IMR-90 (cell line): ENCODE measurements around the gene MRS2. TPM values are rescaled to one million over a fixed set of nuclear protein-coding genes. Genes with fewer than 3 reads are reported as not detected.

Experiments
- ATAC-seq: fragments of 200-7000 bp; cut with Tn5 transposase; 2 replicates; pipeline ENCODE4 v1.9.1; 2020; ENCODE audit warnings: low read depth, mild to moderate bottlenecking, moderate library complexity
- BruUV-seq: library from RNA; stranded (reverse); fragments of 400-500 nt; replicated peaks from 2 replicates; lab custom pipeline; 2021; lab: Mats Ljungman, UMichigan
- CTCF ChIA-PET: fragments of 300-600 bp; formaldehyde crosslinking; extraction: SDS; loops from one replicate; lab custom pipeline; 2021; ENCODE audit warnings: antibody characterized with exemption; lab: Yijun Ruan, JAX
- POLR2A ChIA-PET: fragments of 300-600 bp; sonication (Branson Sonifier 250); formaldehyde crosslinking; loops from one replicate; lab custom pipeline; 2022; ENCODE audit warnings: antibody characterized with exemption; ENCODE audit not compliant: unreplicated experiment; lab: Charles Lee
- DNase-seq: peaks from one replicate; pipeline ENCODE4 v3.0.0; 2013
- H2AFZ ChIP-seq: replicated peaks from 2 replicates; pipeline ENCODE3; 2013; ENCODE audit warnings: low read length, mild to moderate bottlenecking; ENCODE audit not compliant: poor library complexity
- H2AK5ac ChIP-seq: 2 replicates; pipeline ENCODE4 v1.6.1; 2013; ENCODE audit warnings: low read depth, low read length, inconsistent platforms
- H2AK9ac ChIP-seq: replicated peaks from 2 replicates; pipeline ENCODE3; 2013; ENCODE audit warnings: mild to moderate bottlenecking, low read depth, low read length, moderate library complexity; ENCODE audit not compliant: poor library complexity
- H2BK120ac ChIP-seq: 2 replicates; pipeline ENCODE4 v1.6.1; 2013; ENCODE audit warnings: low read depth, low read length, inconsistent platforms
- H2BK15ac ChIP-seq: 3 replicates; pipeline ENCODE4 v1.6.1; 2013; ENCODE audit warnings: low read depth, low read length, inconsistent platforms
- H2BK20ac ChIP-seq: 2 replicates; pipeline ENCODE4 v1.6.1; 2013; ENCODE audit warnings: low read depth, mild to moderate bottlenecking, inconsistent platforms, low read length, moderate library complexity
- H2BK5ac ChIP-seq: 2 replicates; pipeline ENCODE4 v1.6.1; 2013; ENCODE audit warnings: mild to moderate bottlenecking, low read depth, low read length, inconsistent platforms; ENCODE audit not compliant: poor library complexity, severe bottlenecking
- H3K14ac ChIP-seq: replicated peaks from 2 replicates; pipeline ENCODE4 v1.6.1; 2013; ENCODE audit warnings: low read depth, low read length, inconsistent platforms
- H3K18ac ChIP-seq: 2 replicates; pipeline ENCODE4 v1.6.1; 2013; ENCODE audit warnings: low read depth, low read length, control low read depth
- H3K23ac ChIP-seq: 2 replicates; pipeline ENCODE4 v1.6.1; 2013; ENCODE audit warnings: low read depth, low read length, inconsistent platforms
- H3K27ac ChIP-seq: 2 replicates; pipeline ENCODE4 v1.5.1; 2013; ENCODE audit warnings: mild to moderate bottlenecking, control low read depth, low read length; ENCODE audit not compliant: insufficient read depth
- H3K27me3 ChIP-seq: 2 replicates; pipeline ENCODE4 v1.6.1; 2013; ENCODE audit warnings: low read length; ENCODE audit not compliant: control insufficient read depth, insufficient read depth
- H3K36me3 ChIP-seq: 2 replicates; pipeline ENCODE4 v1.6.1; 2013; ENCODE audit warnings: low read length, mixed read lengths; ENCODE audit not compliant: control insufficient read depth, insufficient read depth
- H3K4ac ChIP-seq: 2 replicates; pipeline ENCODE4 v1.6.1; 2013; ENCODE audit warnings: low read depth, low read length, inconsistent platforms
- H3K4me1 ChIP-seq: 2 replicates; pipeline ENCODE4 v1.6.1; 2013; ENCODE audit warnings: low read length, mixed read lengths; ENCODE audit not compliant: control insufficient read depth, insufficient read depth
- H3K4me2 ChIP-seq: 2 replicates; pipeline ENCODE4 v1.6.1; 2013; ENCODE audit warnings: low read depth, mild to moderate bottlenecking, control low read depth, low read length, moderate library complexity
- H3K4me3 ChIP-seq: 2 replicates; pipeline ENCODE4 v1.5.1; 2013; ENCODE audit warnings: low read depth, mild to moderate bottlenecking, control low read depth, low read length, moderate library complexity; ENCODE audit not compliant: insufficient read depth
- H3K56ac ChIP-seq: 2 replicates; pipeline ENCODE4 v1.6.1; 2013; ENCODE audit warnings: low read length, inconsistent platforms; ENCODE audit not compliant: insufficient read depth; ENCODE audit errors: extremely low read depth
- H3K79me1 ChIP-seq, 2 experiments: 2 replicates each; pipeline ENCODE4 v1.6.1; 2013; ENCODE audit warnings: low read length in 2 of 2, inconsistent platforms in 1 of 2, low read depth in 1 of 2
- H3K9ac ChIP-seq: 2 replicates; pipeline ENCODE4 v1.6.1; 2013; ENCODE audit warnings: low read depth, low read length, control low read depth
- H3K9me1 ChIP-seq: 2 replicates; pipeline ENCODE4 v1.6.1; 2013; ENCODE audit warnings: low read length, inconsistent platforms; ENCODE audit not compliant: insufficient read depth
- H3K9me3 ChIP-seq: 2 replicates; pipeline ENCODE4 v1.6.1; 2013; ENCODE audit warnings: low read length; ENCODE audit not compliant: control insufficient read depth, insufficient read depth
- H4K20me1 ChIP-seq: 2 replicates; pipeline ENCODE4 v1.6.1; 2013; ENCODE audit warnings: low read length, inconsistent platforms; ENCODE audit not compliant: insufficient read depth
- H4K5ac ChIP-seq: 2 replicates; pipeline ENCODE4 v1.6.1; 2013; ENCODE audit warnings: mild to moderate bottlenecking, low read depth, low read length, control low read depth
- H4K8ac ChIP-seq, 2 experiments: 2 replicates each; pipeline ENCODE4 v1.6.1; 2013; ENCODE audit warnings: low read depth in 2 of 2, low read length in 2 of 2, control low read depth in 1 of 2, inconsistent platforms in 1 of 2
- H4K91ac ChIP-seq: 2 replicates; pipeline ENCODE4 v1.6.1; 2013; ENCODE audit warnings: low read depth, low read length, inconsistent platforms; ENCODE audit not compliant: insufficient read depth
- CEBPB ChIP-seq: IDR thresholded peaks from 2 replicates; pipeline ENCODE4 v1.6.1; 2012; ENCODE audit warnings: low read depth, low read length, improper control_type of control experiment
- CHD1 ChIP-seq: IDR thresholded peaks from 2 replicates; pipeline ENCODE4 v1.6.1; 2012; ENCODE audit warnings: low read depth, low read length, improper control_type of control experiment
- CTCF ChIP-seq: conservative IDR thresholded peaks from 2 replicates; pipeline ENCODE4 v1.5.1; 2012; ENCODE audit warnings: mild to moderate bottlenecking, low read depth, low read length, improper control_type of control experiment
- ELK1 ChIP-seq: fragments of 150-350 bp; IDR thresholded peaks from 2 replicates; pipeline ENCODE4 v1.6.1; 2016; ENCODE audit warnings: low read depth, mild to moderate bottlenecking, low read length, moderate library complexity, borderline replicate concordance
- MAFK ChIP-seq: IDR thresholded peaks from 2 replicates; pipeline ENCODE4 v1.6.1; 2012; ENCODE audit warnings: low read depth, low read length, improper control_type of control experiment
- MAZ ChIP-seq: IDR thresholded peaks from 2 replicates; pipeline ENCODE4 v1.6.1; 2012; ENCODE audit warnings: low read depth, mild to moderate bottlenecking, low read length, improper control_type of control experiment, moderate library complexity, borderline replicate concordance
- MXI1 ChIP-seq: IDR thresholded peaks from 2 replicates; pipeline ENCODE4 v1.6.1; 2012; ENCODE audit warnings: low read depth, mild to moderate bottlenecking, low read length, moderate library complexity, borderline replicate concordance
- NFE2L2 ChIP-seq: fragments of 150-350 bp; IDR thresholded peaks from 2 replicates; pipeline ENCODE4 v1.6.1; 2016; ENCODE audit warnings: low read depth, mild to moderate bottlenecking, low read length
- POLR2A ChIP-seq: IDR thresholded peaks from 2 replicates; pipeline ENCODE4 v1.6.1; 2012; ENCODE audit warnings: mild to moderate bottlenecking, low read depth, low read length
- RCOR1 ChIP-seq: IDR thresholded peaks from 2 replicates; pipeline ENCODE4 v1.6.1; 2012; ENCODE audit warnings: mild to moderate bottlenecking, low read length, improper control_type of control experiment; ENCODE audit not compliant: insufficient replicate concordance
- RFX5 ChIP-seq: IDR thresholded peaks from 2 replicates; pipeline ENCODE4 v1.8.0; 2012; ENCODE audit warnings: low read depth, mild to moderate bottlenecking, low read length, moderate library complexity
- USF2 ChIP-seq: fragments of 150-350 bp; IDR thresholded peaks from 2 replicates; pipeline ENCODE4 v1.6.1; 2017; ENCODE audit warnings: mild to moderate bottlenecking, antibody characterized with exemption, low read length, low read depth
- WGBS, 2 experiments: methylation state at CpG; one replicate each; pipeline versions ENCODE4 v1.1.5 to v1.1.7; 2013; ENCODE audit warnings: missing lambda C conversion rate in 2 of 2; ENCODE audit not compliant: insufficient read length in 1 of 2; ENCODE audit errors: extremely low coverage in 2 of 2; 5-methylcytosine and 5-hydroxymethylcytosine counted together
- dilution Hi-C: fragments of 300-500 bp; cut with HindIII; formaldehyde crosslinking; loops from one replicate; pipeline ENCODE4 v1.14.3; 2018; ENCODE audit warnings: low sequenced_read_pairs; ENCODE audit not compliant: unreplicated experiment
- in situ Hi-C: fragments of 300-500 bp; cut with MboI; formaldehyde crosslinking; loops from 3 replicates; pipeline ENCODE4 v1.14.3; 2019; ENCODE audit warnings: low sequenced_read_pairs, inconsistent platforms, mixed read lengths
- intact Hi-C: fragments of 100-400 bp; cut with micrococcal nuclease; formaldehyde crosslinking; loops from 2 replicates; pipeline ENCODE4 v1.10.0; 2022
- polyA plus RNA-seq, 3 experiments: library from polyadenylated mRNA; depleted of rRNA; stranded (reverse); fragments of >200 nt; gene quantifications; 2 replicates each; pipeline ENCODE4 v1.2.3, GENCODE V29; 2012; ENCODE audit warnings: low replicate concordance in 1 of 3
- total RNA-seq: library from RNA; depleted of rRNA; stranded (reverse); fragments of >200 nt; gene quantifications from 2 replicates; pipeline ENCODE4 v1.2.3, GENCODE V29; 2012

Gene MRS2
- total and polyA plus RNA-seq, 2 of the 4 experiments (the other 2 are of a cell fraction): 8.8 to 11.1 TPM

GRCh38 chr6:24436979-24437378 lies 34.2 kb downstream of the MRS2 start:
- CTCF ChIA-PET: no interaction called here
- WGBS, 2 experiments: 80% methylated on average over 10 of the region's 14 CpGs; no CpG with 5 or more reads in 1 of the 2 experiments

More at GRCh38 chr6:24436979-24437378, 34.2 kb downstream of the MRS2 start:
- Histone ChIP-seq H2AFZ (no peak overlapping the region), H2BK15ac (no peak overlapping the region), H2BK20ac (no peak overlapping the region), H3K4ac (no peak overlapping the region), H4K20me1 (no peaks in the 10 kb centered on the region), H2AK9ac (no peak overlapping the region), H4K5ac (no peak overlapping the region), H3K79me1 (no peaks in the 10 kb centered on the region), H4K8ac (no peak overlapping the region), H3K27me3 (no peaks in the 10 kb centered on the region; the same call in 1 of the 2 replicates), H3K14ac (no peak overlapping the region), H3K9ac (no peak overlapping the region), H2BK120ac (no peak overlapping the region), H3K27ac (no peak overlapping the region), H3K4me3 (no peak overlapping the region), H2AK5ac (no peak overlapping the region), H3K4me1 (no peaks in the 10 kb centered on the region), H3K36me3 (no peaks in the 10 kb centered on the region), H3K9me1 (peaks cover 3% of the 10 kb centered on the region; the same call in 1 of the 2 replicates), H4K91ac (no peak overlapping the region), H3K56ac (no peak overlapping the region), H2BK5ac (no peak overlapping the region), H3K23ac (no peak overlapping the region), H3K4me2 (no peak overlapping the region), H3K9me3 (no peaks in the 10 kb centered on the region), H3K18ac (no peak overlapping the region)
- intact Hi-C loops: no loop called here
- no peak for TF ChIP-seq CHD1
- TF ChIP-seq MAZ: no peak
- TF ChIP-seq POLR2A: no peak
- TF ChIP-seq RFX5: no peak
- no peak for TF ChIP-seq ELK1
- TF ChIP-seq USF2: no peak
- TF ChIP-seq NFE2L2: no peak
- TF ChIP-seq CEBPB: no peak
- TF ChIP-seq CTCF: no peak
- TF ChIP-seq RCOR1: no peak
- no peak for TF ChIP-seq MXI1
- no peak for TF ChIP-seq MAFK
- DNase-seq: no peak
- dilution Hi-C loops: no loop called here
- POLR2A ChIA-PET: no interaction called here
- no peak for ATAC-seq
- no TSS peak for BruUV-seq
- in situ Hi-C loops: loop anchor here (10.0 kb wide), 1 partner anchor 258 kb away; no protein-coding TSS in a partner anchor
